Pulmonary artery endothelial cell (primary cell): Measurements from ENCODE around the gene SFT2D2. TPM values are rescaled to one million over a fixed set of nuclear protein-coding genes. Genes with fewer than 3 reads are reported as not detected.

Experiments
- total RNA-seq: library from RNA; depleted of rRNA; stranded (reverse); fragments of >200 nt; gene quantifications from 2 replicates; pipeline ENCODE4 v1.2.3, GENCODE V29; 2014

Gene SFT2D2
- total RNA-seq, 1 donor from 2014 or later, result 32.5 TPM

Other genes with a start within 250 kb of the SFT2D2 start
- gene GPR161, start 89.1 kb upstream of the SFT2D2 start, total RNA-seq, result 26.0 and 40.3 TPM in 2 replicates
- gene TIPRL, start 47.0 kb upstream of the SFT2D2 start, total RNA-seq, result 37.0 and 42.3 TPM in 2 replicates
- 0.40 and 0.74 TPM in 2 replicates for gene TBX19, start 54.9 kb downstream of the SFT2D2 start, total RNA-seq